Left renal cortex interstitium (tissue), 4 donors: ENCODE data around the gene KCNB1. TPM values are rescaled to one million over a fixed set of nuclear protein-coding genes. Genes with fewer than 3 reads are reported as not detected.

Source experiments
- DNase-seq, 4 donors: peaks; one replicate each; pipeline ENCODE4 v3.0.0-alpha.2; 2013; ENCODE audit warnings: low read depth in 4 of 4, low spot score in 2 of 4, missing footprints in 1 of 4
- polyA plus RNA-seq, 4 donors: library from polyadenylated mRNA; unstranded; fragments of 120-200 nt; gene quantifications; one replicate each; pipeline ENCODE4 v1.2.1, GENCODE V29; 2013; ENCODE audit not compliant: insufficient read length in 4 of 4

KCNB1 gene
- polyA plus RNA-seq, 4 donors, result 0.47 to 1.1 (median 0.70) TPM

DNA sequence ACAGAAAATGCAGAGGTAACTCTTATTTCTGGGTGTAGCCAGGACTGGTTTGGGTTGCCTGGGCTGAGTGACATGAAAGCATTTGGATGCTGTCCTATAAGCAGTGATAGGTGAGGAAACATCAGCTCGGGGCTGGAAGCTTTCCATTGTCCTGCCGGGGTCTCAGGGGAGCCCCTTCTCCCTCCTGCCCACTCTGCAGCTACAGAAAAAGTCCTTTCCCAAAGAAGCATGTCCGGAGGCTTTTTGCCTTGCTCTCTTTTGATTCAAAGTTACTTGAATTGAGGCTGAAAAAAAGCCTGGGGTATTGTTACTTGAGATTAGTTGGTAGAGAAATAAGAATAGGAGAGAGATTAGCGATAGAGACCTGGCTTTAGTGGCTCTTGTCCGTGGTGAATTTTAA is 113.9 kb downstream of the KCNB1 start:
- no peak for DNase-seq

DNA sequence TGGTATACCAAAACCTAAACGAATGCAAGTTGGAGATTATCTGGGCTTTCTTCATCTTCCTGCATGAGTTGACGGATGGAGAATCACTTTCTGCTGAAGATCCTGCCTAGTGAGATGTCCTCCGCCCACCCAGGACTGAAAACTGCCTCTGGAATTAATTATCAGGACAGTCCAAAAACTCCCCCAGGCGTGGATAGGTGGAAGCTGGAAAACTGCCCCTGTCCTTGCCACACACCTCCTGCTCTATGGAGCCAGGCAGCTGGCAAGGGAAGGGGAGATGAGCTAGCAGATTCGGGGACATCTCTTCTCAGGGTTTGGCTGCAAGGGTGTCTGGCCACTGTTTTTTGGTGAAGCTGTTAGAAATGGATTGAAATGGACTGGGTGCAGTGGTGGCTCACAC is 115.4 kb downstream of the KCNB1 start:
- DNase-seq, result no peak

DNA sequence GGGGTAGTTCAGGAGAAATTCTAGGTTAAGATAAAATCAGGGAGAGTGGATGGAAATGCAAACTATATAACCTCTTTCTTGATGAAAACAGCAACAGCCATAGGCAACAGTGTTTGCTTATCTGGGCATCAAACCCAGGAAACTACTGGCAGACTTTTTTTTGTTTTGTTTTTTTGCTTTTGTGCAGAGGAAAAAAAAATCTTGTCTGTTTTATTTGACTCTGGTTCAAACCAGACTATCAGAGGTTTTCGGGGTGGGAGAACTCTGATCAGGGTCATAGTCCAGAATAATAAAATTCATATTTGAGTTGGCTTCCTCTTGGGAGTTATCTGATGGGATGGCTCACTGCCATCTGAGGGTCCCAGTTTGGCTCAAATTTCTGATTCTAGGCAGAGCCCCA is 115.8 kb downstream of the KCNB1 start:
- no peak for DNase-seq

DNA sequence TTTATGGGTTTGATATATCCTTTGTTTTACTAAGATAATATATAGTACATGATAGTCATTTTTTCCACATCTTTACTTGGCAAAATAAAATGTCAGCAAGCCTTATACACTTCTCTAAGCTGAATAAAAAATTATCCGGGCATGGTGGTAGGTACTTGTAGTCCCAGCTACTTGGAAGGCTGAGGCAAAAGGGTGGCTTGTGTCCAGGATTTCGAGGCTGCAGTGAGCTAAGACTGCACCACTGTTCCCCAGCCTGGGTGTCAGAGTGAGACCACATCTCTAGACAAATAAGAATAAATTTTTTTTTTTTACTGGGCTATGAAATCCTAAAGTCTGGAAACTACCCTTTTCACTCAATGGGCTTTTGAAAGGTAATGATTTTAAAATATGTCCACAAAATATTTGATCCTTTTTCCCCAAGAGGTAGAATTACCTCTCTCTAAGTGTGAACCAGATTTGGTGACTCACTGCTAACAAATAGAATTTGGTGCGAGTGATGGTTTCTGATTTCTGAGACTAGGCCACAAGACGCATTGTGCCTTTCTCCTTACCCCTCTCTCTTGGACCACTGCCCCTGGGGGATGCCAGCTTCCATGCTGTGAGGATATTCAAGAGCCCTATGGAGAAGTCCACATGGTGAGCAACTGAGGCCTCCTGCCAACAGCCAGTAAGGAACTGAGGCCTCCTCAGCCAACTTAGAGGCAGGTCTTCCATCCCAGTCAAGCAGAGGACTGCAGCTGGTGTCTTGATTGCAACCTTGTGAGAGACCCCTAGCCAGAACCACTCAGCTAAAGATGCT is 120.4 kb downstream of the KCNB1 start:
- no peak for DNase-seq

GRCh38 chr20:49360242-49360968 is 122.1 kb downstream of the KCNB1 start:
- DNase-seq, result no peak

DNA sequence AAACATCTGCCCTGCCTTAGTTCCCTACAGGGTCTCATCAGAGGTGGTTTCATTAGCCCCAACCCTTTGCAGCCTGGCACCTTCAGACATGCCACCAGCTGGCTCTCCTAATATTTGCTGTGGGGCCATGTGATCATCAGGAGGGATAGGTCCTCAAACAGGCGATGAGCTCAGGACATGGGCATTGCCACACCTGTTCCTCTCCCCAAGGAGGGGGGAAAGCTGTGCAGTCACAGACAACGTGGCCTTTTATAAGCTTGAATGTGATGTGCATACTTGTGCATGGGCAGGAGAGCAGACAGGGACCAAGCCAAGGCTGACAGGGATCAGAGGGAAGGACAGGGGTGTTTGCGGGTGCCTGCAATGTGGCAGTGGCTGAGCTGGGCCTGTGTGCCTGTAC is 125.8 kb downstream of the KCNB1 start:
- no peak for DNase-seq

DNA sequence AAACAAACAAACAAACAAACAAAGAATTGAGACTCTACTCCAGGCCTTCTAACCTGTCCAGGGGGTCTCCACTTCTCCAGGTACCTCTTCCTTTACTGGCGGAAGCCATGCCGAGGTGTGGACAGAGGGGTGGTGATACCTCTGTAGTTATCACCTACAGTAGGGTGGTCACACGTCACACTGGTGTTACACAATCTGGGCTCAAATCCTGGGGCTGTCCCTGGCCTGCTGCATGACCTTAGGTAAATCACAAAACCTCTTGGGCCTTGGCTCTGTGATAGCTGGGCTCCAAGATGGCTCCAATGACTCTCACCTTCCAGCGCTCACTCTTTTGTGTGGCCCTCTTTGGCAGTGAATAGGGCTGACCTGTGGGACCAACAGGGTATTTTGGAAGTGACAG is 127.8 kb downstream of the KCNB1 start:
- no peak for DNase-seq

GRCh38 chr20:49353348-49353747 is 129.1 kb downstream of the KCNB1 start:
- DNase-seq, result no peak

GRCh38 chr20:49352751-49353150 is 129.7 kb downstream of the KCNB1 start:
- DNase-seq, result no peak

- DNase-seq, result no peak
Observed at GRCh38 chr20:49351775-49352174, 130.7 kb downstream of the KCNB1 start.

DNA sequence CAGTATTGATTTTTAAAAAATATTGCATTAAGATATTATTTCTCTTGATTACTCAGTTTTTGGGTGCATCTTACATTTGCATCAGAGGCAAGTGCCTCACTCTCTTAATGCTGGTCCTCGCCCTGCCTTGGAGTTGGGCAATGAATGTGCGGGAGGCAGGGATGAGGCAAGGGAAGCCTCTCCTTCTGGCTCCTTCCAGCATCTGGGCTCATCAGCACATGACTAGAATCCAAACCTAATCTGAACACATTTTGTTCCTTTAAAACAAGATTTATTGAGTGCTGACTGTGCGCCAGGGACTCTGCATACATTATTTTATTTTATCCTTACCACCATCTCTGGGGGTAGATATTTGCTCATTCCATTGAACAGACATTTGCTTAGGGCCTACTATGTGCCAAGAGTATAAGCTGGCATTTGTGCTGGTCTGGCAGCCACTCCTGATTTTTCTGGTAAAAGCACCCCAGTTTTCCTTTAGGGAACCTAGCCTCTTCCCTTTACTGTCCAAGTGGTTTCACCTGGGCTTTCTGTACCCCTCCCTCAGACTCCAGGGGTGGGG is 132.7 kb downstream of the KCNB1 start:
- no peak for DNase-seq

GRCh38 chr20:49349078-49349477 is 133.4 kb downstream of the KCNB1 start:
- DNase-seq, result no peak

DNA sequence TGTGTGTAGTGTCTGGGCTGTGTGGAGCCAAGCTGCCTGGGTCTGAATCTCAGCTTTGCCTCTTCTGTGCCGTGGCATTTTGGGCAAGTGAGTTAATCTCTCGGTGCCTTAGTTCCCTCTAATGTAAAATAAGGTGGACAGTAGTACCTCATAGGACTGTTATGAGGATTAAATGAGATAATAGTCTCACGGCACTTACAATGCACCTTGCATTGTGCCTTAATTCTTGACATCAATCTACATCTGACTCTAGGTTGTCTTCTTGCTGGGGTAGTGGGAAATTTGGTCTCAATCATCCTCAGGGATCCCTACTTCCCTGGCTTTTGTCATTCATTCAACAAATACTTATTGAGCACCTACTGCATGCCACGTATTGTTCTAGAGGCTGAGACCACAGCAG is 133.9 kb downstream of the KCNB1 start:
- DNase-seq, result no peak

DNA sequence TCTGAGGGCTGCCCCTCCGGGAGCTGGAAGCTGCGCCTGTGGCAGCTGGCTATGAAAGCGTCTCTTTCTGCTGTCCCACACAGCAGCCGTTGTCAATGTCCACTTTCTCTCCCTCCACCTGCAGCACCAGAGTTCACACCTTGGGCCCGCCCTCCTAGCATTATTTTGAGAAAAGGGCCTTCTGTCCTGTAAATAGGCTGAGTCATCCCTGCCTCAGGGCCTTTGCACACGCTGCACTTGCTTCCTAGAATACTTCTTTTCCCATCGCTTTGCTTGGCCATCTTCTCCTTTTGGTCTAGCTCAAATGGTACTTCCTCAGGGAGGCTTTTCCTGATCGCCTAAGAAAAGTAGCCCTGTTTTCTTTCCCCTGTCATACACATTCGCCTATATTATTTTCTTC is 135.3 kb downstream of the KCNB1 start:
- DNase-seq, result no peak

GRCh38 chr20:49346682-49347081 is 135.8 kb downstream of the KCNB1 start:
- DNase-seq, result no peak

GRCh38 chr20:49345524-49345923 is 136.9 kb downstream of the KCNB1 start:
- DNase-seq, result no peak

- DNase-seq, result no peak
Observed at GRCh38 chr20:49344975-49345374, 137.5 kb downstream of the KCNB1 start.

- no peak for DNase-seq
Observed at GRCh38 chr20:49344140-49344539, 138.3 kb downstream of the KCNB1 start.

DNA sequence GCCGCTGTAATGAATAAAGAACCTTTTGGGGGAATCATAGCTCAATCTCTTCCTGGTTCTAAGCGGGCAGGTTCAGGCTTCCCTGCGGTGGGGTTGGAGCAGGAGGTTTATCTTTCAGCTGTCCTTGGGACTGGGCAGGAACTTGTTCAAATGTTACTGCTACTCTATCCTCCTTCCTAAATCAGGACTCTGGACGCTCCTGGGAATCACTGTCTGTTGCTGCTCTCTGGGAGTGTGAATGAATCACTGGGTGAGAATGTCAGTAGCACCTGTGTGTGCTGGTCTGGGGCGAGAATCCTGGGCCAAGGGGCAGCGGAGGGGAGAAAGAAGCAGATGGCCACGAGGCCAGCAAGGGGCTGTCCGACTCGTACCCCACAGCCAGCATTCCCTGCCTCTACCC is 139.2 kb downstream of the KCNB1 start:
- no peak for DNase-seq

- no peak for DNase-seq
Observed at GRCh38 chr20:49340161-49340966, 142.1 kb downstream of the KCNB1 start.

DNA sequence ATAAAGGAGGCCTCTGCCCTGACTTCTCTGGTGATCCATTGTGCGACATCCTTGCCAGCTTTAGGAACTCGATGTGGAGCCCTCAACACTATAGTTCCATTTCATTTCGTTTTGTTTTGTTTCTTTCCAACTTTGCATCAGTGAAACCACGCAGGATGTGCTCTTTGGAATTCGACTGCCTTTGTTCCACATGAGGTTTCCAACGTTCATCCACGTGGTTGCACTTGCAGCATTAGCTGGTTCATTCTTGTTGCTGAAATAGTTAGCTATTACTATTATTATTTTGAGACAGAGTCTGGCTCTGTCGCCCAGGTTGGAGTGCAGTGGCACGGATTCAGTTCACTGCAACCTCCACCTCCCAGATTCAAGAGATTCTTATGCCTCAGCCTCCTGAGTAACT is 143.3 kb downstream of the KCNB1 start:
- no peak for DNase-seq
